Peyer's patch (tissue), 4 donors: ENCODE results near the gene MADCAM1. TPM values are rescaled to one million over a fixed set of nuclear protein-coding genes. Genes with fewer than 3 reads are reported as not detected.

Source experiments
- DNase-seq, 3 donors: peaks; one replicate each; pipeline ENCODE4 v3.0.0-alpha.2; 2017 to 2019
- H3K27ac ChIP-seq, 4 donors: fragments of 200-600 bp; sonication (generic); one replicate each; pipeline ENCODE4 v1.5.1; 2016 to 2019
- H3K27me3 ChIP-seq, 2 donors: fragments of 200-600 bp; sonication (generic); one replicate each; pipeline ENCODE4 v1.5.1; 2019
- H3K36me3 ChIP-seq, 3 donors: fragments of 200-600 bp; sonication (generic); one replicate each; pipeline ENCODE4 v1.5.1; 2016 to 2019
- H3K4me1 ChIP-seq, 4 donors: fragments of 200-600 bp; sonication (generic); one replicate each; pipeline ENCODE4 v1.5.1; 2016 to 2019
- H3K4me3 ChIP-seq, 4 donors: fragments of 200-600 bp; sonication (generic); 1 replicate in 3 of 4; 2 replicates in 1 of 4; pipeline ENCODE4 v1.5.1; 2016 to 2019; ENCODE audit warnings: mild to moderate bottlenecking in 1 of 4
- H3K9me3 ChIP-seq, 4 donors: fragments of 200-600 bp; sonication (generic); one replicate each; pipeline ENCODE4 v1.5.1; 2016 to 2019; ENCODE audit warnings: mild to moderate bottlenecking in 1 of 4
- POLR2A ChIP-seq, 2 donors: fragments of 450-650 bp; IDR thresholded peaks; one replicate each; pipeline ENCODE4 v1.5.1; 2017; ENCODE audit warnings: antibody characterized with exemption in 2 of 2, mild to moderate bottlenecking in 2 of 2, moderate library complexity in 2 of 2
- total RNA-seq, 4 donors: library from RNA; depleted of rRNA; stranded (reverse); fragments of >200 nt; gene quantifications; one replicate each; pipeline ENCODE4 v1.1.0, GENCODE V29; 2016
- TF ChIP-seq, protein P1 (sequence below), 6 experiments: fragments of 450-650 bp in 4 of 6; fragments of 200-600 bp in 2 of 6; sonication (generic) in 1 of 6; IDR thresholded peaks; one replicate each; pipeline ENCODE4 v1.5.1; 2017 to 2019; ENCODE audit warnings: antibody characterized with exemption in 6 of 6, mild to moderate bottlenecking in 3 of 6, moderate library complexity in 1 of 6

Gene MADCAM1
- total RNA-seq, 4 donors from 2014 or later: 1.4 to 25.6 (median 5.1) TPM

DNA sequence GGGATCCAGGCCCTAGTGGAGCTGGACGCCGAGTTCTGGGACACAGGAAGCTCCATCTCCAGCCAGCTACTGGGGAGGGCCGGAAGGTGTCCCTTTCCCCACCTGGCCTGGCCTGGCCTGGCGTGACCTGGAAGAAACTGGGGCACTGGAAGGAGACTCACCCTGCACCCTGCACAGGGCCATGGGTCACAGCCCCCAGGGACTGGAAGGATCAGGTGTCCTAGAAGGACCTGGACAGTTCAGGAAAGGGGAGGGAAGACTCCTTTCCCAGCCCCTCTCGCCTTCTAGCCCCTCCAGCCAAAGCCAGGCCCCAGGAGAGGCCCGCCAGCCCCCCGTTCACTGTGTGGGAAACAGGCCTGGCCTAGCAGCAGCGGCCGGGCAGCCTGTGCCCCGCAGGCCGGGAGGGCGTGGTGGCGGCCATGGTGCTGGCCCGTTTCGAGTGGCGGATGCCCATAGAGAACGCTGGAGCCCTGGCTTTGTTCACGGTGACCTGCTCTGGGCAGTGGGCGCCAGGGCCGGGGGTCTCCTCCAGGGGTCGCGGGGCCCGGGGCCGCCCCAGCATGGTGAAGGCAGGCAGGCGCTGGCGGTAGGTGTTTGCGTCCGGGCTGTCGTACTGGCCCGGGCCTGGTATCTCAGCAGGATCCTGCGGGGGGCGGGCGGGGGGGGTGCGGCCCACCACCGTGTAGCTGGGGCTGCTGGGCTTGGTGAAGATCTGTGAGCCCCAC is 32.6 kb upstream of the MADCAM1 start:
- H3K4me1 ChIP-seq: peaks cover 3 to 14% (median 11%) of the 10 kb centered on the region in 4 donors
- no peak for DNase-seq
- no peaks in the 10 kb centered on the region for H3K9me3 ChIP-seq
- H3K27ac ChIP-seq: no peak overlapping the region
- TF ChIP-seq, protein P1, sequence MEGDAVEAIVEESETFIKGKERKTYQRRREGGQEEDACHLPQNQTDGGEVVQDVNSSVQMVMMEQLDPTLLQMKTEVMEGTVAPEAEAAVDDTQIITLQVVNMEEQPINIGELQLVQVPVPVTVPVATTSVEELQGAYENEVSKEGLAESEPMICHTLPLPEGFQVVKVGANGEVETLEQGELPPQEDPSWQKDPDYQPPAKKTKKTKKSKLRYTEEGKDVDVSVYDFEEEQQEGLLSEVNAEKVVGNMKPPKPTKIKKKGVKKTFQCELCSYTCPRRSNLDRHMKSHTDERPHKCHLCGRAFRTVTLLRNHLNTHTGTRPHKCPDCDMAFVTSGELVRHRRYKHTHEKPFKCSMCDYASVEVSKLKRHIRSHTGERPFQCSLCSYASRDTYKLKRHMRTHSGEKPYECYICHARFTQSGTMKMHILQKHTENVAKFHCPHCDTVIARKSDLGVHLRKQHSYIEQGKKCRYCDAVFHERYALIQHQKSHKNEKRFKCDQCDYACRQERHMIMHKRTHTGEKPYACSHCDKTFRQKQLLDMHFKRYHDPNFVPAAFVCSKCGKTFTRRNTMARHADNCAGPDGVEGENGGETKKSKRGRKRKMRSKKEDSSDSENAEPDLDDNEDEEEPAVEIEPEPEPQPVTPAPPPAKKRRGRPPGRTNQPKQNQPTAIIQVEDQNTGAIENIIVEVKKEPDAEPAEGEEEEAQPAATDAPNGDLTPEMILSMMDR (IDR thresholded peaks at IDR 0.05): no peak
- TF ChIP-seq POLR2A (IDR thresholded peaks at IDR 0.05): no peak
- peaks cover 0 to 6% of the 10 kb centered on the region in 2 donors for H3K27me3 ChIP-seq
- H3K36me3 ChIP-seq: no peaks in the 10 kb centered on the region
- H3K4me3 ChIP-seq: no peak overlapping the region

DNA sequence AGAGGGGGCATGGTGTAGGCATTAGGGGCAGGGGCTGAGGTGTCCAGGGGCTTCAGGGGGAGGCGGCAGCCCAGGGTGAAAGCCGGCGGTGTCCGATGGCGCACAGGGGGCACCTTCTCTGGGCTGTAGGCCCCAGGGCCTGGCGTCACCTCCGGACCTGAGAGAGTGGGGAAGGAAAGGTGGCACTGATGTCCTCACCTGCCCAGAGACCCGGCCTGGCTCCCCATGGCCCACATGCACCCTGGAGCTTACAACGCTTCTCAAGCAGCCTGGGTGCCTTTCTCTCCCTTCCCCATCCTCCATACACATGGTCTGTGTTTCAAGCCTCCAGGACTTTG is 32.1 kb upstream of the MADCAM1 start:
- H3K27ac ChIP-seq: no peak overlapping the region
- peaks cover 0 to 6% of the 10 kb centered on the region in 2 donors for H3K27me3 ChIP-seq
- DNase-seq: no peak
- H3K9me3 ChIP-seq: no peaks in the 10 kb centered on the region
- H3K4me1 ChIP-seq: peaks cover 3 to 14% (median 11%) of the 10 kb centered on the region in 4 donors
- no peaks in the 10 kb centered on the region for H3K36me3 ChIP-seq
- TF ChIP-seq, protein P1 (IDR thresholded peaks at IDR 0.05): no peak
- no peak for TF ChIP-seq POLR2A (IDR thresholded peaks at IDR 0.05)
- no peak overlapping the region for H3K4me3 ChIP-seq

- TF ChIP-seq POLR2A (IDR thresholded peaks at IDR 0.05): no peak
- TF ChIP-seq, protein P1 (IDR thresholded peaks at IDR 0.05): no peak
- Histone ChIP-seq H3K4me3 (no peak overlapping the region), H3K27ac (no peak overlapping the region), H3K9me3 (no peaks in the 10 kb centered on the region), H3K4me1 (peaks cover 3 to 14% (median 8%) of the 10 kb centered on the region in 4 donors), H3K27me3 (peaks cover 0 to 1% of the 10 kb centered on the region in 2 donors), H3K36me3 (no peaks in the 10 kb centered on the region)
- no peak for DNase-seq
Measured at GRCh38 chr19:465056-465816, 31.1 kb upstream of the MADCAM1 start.

DNA sequence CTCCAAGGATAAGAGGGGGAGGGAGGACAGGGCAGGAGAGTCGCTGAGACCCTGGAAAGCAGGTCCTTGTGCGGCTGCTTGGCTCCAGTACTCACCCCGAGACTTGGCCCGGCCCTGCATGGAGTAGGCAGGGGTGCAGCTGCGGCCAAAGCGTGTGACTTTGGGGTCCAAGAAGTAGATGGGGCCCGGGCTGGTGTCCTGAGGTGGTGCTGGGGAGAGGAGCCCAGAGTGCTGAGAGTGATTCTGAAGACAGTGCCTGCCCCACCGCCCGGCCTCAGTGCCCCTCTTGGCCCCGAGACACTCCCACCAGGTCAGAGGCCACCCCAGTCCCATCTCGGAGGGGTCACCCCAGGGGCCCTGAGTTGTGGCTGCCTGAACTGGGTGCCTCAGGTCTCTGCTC is 28.7 kb upstream of the MADCAM1 start:
- no peak for TF ChIP-seq POLR2A (IDR thresholded peaks at IDR 0.05)
- TF ChIP-seq, protein P1 (IDR thresholded peaks at IDR 0.05): no peak
- Histone ChIP-seq H3K27ac (no peak overlapping the region), H3K27me3 (no peaks in the 10 kb centered on the region), H3K36me3 (no peaks in the 10 kb centered on the region), H3K4me1 (no peaks in the 10 kb centered on the region), H3K4me3 (no peak overlapping the region), H3K9me3 (no peaks in the 10 kb centered on the region)
- DNase-seq: no peak

GRCh38 chr19:468587-469256 is 27.6 kb upstream of the MADCAM1 start:
- Histone ChIP-seq H3K27ac (no peak overlapping the region), H3K4me3 (no peak overlapping the region), H3K27me3 (no peaks in the 10 kb centered on the region), H3K36me3 (no peaks in the 10 kb centered on the region), H3K4me1 (no peaks in the 10 kb centered on the region), H3K9me3 (no peaks in the 10 kb centered on the region)
- DNase-seq: no peak
- no peak for TF ChIP-seq POLR2A (IDR thresholded peaks at IDR 0.05)
- TF ChIP-seq, protein P1 (IDR thresholded peaks at IDR 0.05): no peak
